NCI-H460 (cell line): ENCODE data around the gene MAD1L1. TPM values are rescaled to one million over a fixed set of nuclear protein-coding genes. Genes with fewer than 3 reads are reported as not detected.
"Not testable (repeated sequence)": the region's sequence is repeated elsewhere in the genome, so short reads cannot be mapped to it uniquely, and the experiment has no call there.

Experiments
- DNase-seq: peaks from one replicate; pipeline ENCODE4 v3.0.0-alpha.2; 2016; ENCODE audit warnings: low read depth; ENCODE audit errors: extremely low read depth
- total RNA-seq: library from RNA; depleted of rRNA; stranded (reverse); fragments of >200 nt; shearing (Covaris generic); gene quantifications from 2 replicates; pipeline ENCODE4 v1.2.3, GENCODE V29; 2014

The MAD1L1 gene
- total RNA-seq, 1 experiment from 2014 or later = 25.9 TPM

GRCh38 chr7:2162959-2163358 lies 69.8 kb downstream of the MAD1L1 start:
- no peak for DNase-seq

GRCh38 chr7:2162004-2162902 lies 70.5 kb downstream of the MAD1L1 start:
- DNase-seq = not testable (repeated sequence)

DNA sequence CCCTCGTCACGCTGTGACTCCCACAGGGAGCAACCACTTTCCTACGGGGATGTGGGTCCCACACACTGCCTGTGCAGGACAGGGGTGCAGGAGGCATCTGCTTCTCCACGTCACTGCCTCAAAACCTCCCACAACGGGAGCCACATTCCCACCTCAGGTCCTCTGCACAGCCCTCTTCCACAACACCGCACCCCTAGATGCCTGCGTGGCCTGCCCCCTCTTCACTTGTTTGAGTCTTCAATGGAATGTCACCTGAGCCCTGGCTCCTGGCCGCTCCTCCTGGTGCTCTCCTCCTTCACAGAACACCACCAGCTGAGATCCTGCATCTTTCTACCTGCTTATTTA lies 73.6 kb downstream of the MAD1L1 start:
- no peak for DNase-seq

- no peak for DNase-seq
These were observed 74.2 kb downstream of the MAD1L1 start for GRCh38 chr7:2158331-2159175.

DNA sequence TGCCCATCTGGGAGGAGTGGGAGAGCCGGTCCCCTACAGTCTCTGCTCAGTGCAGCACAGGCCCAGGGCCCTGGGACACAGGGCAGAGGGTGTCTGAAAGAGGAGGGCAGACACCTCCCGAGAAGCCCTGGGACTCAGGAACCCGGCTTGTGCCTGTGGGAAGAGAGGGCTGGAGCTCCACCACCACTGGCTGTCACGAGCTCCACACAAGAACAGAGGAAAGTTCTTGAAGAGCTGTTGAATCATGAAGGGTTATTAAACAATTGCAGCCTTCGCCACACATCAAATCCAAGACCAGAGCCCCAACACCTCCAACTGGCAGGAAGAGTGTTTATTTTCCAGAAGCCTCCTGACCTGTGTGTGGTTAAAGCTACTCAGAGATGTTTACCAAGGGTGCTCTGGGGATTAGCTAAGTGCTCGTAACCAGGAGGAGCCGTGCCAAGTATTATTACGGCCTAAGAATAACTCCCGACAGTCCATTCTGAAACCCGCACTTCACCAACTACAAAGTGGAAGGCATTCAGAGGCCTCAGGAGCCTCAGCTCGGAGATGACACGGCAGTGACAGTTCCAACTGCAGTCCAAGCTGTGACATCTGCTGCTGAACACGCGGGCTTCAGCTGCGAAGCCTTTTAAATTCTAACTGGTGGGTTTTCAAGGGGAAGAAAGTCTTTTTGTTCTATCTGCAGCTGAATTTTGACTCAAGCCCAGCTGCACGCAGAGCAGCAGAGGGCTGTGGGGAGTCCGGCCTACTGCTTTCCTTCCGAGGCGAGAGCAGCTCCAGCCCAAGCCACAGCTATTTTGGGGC lies 75.1 kb downstream of the MAD1L1 start:
- DNase-seq = peak; percentile 35

DNA sequence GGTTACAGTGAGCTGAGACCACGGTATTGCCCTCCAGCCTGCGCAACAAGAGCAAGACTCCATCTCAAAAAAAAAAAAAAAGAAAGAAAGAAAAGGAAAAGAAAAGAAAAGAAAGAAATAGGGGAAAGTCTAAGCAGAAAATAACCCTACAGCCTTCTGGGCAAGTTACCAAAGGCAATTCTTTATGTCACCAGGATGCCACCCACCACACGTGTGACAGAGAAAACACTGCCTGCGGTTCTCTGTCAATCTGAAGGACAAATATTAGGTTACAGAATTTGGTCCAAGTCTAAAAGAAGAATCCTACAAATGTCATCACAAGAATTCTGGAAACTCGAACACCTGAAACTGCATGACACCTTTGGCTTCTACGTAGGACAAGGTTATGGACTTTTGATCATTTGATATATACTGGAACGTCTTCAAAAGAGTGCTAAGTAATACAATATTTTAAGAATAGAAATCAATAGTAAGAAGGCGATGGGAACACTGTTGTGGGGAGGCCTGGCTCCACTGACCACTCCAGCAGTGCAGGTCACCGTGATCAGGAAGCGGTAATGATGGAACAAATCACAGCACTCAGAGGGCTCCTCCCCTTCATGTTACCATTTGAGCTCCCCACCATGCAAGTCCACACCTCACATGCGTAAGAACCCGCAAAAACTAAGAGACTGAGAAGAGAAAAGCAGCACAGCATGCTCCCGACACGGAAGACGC lies 75.8 kb downstream of the MAD1L1 start:
- no peak for DNase-seq

- no peak for DNase-seq
These were observed 77.9 kb downstream of the MAD1L1 start for GRCh38 chr7:2154831-2155230.

DNA sequence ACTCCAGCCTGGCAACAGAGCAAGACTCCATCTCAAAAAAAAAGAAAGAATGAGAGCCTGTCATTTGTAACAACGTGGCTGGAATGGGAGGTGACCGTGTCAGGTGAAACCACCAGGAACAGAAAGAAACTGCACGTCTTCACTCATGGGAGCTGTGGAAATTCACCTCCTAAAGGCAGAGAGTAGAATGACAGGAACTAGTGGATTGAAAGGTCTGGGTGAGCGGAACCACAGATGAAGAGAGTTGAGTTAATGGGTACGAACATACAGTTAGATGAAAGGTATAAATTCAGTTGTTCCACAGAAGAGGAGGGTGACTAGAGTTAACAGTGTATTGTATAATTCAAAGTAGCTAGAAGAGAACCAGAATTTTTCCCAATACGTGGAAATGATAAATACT lies 78.6 kb downstream of the MAD1L1 start:
- no peak for DNase-seq

DNA sequence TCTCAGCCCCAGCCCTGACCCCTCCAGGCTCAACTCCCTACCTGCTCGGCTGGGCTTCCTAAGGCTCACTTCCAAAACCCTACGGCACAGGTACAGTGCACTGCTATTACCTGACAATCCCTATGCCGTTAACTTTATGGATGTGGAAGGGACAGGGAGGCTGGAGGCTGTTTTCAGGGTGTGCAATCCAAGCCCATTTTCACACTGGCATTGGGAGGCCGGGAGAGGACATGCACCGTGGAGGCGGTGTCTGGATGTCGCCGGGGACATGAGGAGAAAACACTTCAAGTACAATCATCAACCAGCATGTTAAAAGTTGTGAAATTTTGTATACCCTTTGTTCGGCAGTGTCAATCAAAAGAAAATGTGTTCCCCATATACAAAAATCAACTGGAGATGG lies 80.1 kb downstream of the MAD1L1 start:
- DNase-seq = no peak

- DNase-seq = no peak
These were observed 80.7 kb downstream of the MAD1L1 start for GRCh38 chr7:2151801-2152612.

GRCh38 chr7:2151237-2151636 lies 81.5 kb downstream of the MAD1L1 start:
- no peak for DNase-seq

DNA sequence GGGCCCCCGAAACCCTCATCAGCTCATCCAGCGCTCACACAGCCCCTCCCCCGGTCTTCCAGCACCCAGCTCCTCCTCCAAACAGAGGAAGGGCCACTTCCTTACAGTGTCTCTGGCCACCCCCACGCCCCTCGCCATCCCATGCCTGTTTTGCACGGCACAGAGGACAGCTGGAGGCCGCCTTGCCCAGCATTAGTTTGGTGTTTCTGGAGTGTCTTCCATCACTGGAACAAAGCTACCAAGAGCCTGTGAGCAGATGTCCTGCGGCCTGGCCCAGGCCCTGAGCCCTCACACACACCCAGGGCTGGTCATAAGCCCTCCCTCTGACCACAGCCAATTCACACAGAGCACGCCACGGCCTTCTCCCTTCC lies 82.3 kb downstream of the MAD1L1 start:
- DNase-seq = no peak

- DNase-seq = no peak
These were observed 82.9 kb downstream of the MAD1L1 start for GRCh38 chr7:2149672-2150444.

DNA sequence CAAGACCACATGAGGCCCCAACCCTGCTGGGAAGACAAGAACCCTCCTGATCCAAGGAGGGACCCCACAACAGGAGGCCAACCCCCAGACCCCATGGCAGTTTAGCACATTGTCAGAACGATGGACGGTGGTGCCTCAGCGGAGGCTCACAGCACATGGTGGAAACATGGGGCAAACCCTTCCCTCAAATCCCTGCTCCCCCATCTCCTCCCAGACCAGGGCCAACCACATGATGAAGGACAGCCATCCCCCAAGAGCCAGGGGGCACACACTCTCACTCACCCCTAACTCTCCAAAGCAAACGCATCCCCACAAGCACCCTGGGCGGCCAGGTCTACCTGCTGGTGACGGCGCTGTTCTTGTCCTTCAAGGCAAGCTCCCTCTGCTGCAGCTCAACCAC lies 83.9 kb downstream of the MAD1L1 start:
- DNase-seq = no peak

GRCh38 chr7:2148189-2148588 lies 84.6 kb downstream of the MAD1L1 start:
- no peak for DNase-seq

GRCh38 chr7:2146676-2147472 lies 85.9 kb downstream of the MAD1L1 start:
- no peak for DNase-seq

GRCh38 chr7:2145835-2146580 lies 86.7 kb downstream of the MAD1L1 start:
- no peak for DNase-seq
